LNCAP (cell line): ENCODE measurements around the gene HDHD2.

ENCODE experiments used
- TF ChIP-seq, protein P1 (sequence below): fragments of 450-650 bp; IDR thresholded peaks from 2 replicates; pipeline ENCODE4 v1.5.1; 2017; ENCODE audit warnings: mild to moderate bottlenecking

The HDHD2 gene

GRCh38 chr18:47121146-47121545 is 29.2 kb downstream of the HDHD2 start:
- TF ChIP-seq, protein P1, sequence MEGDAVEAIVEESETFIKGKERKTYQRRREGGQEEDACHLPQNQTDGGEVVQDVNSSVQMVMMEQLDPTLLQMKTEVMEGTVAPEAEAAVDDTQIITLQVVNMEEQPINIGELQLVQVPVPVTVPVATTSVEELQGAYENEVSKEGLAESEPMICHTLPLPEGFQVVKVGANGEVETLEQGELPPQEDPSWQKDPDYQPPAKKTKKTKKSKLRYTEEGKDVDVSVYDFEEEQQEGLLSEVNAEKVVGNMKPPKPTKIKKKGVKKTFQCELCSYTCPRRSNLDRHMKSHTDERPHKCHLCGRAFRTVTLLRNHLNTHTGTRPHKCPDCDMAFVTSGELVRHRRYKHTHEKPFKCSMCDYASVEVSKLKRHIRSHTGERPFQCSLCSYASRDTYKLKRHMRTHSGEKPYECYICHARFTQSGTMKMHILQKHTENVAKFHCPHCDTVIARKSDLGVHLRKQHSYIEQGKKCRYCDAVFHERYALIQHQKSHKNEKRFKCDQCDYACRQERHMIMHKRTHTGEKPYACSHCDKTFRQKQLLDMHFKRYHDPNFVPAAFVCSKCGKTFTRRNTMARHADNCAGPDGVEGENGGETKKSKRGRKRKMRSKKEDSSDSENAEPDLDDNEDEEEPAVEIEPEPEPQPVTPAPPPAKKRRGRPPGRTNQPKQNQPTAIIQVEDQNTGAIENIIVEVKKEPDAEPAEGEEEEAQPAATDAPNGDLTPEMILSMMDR: no peak

DNA sequence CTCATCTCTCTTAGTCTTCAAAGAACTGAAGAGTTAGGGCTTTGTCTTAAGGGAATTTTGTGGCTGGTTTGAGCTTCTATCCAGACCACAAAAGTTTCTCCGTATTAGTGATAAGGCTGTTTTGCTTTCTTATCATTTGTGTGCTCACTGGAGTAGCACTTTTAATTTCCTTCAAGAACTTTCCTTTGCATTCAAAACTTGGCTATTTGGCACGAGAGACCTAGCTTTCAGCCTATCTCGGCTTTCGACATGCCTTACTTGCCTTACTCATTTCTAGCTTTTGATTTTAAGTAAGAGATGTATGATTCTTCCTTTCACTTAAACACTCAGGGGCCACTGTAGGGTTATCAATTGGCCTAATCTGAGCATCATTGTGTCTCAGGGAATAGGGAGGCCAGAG is 29.9 kb downstream of the HDHD2 start:
- TF ChIP-seq, protein P1: no peak

DNA sequence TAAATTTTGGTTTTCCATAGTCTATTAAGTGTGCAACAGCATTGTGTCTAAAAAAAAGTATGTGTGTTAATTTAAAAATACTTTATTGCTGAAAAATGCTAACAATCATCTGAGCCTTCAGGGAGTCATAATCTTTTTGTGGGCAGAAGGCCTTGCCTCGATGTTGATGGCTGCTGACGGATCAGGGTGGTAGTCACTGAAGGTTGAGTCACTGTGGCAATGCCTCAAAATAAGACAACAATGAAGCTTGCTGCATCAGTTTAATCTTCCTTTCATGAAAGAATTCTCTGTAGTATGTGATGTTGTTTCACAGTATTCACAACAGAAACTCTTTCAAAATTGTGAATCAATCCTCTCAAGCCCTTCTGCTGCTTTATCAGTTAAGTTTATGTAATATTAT is 31.3 kb downstream of the HDHD2 start:
- TF ChIP-seq, protein P1: no peak

- TF ChIP-seq, protein P1: no peak
Measured at GRCh38 chr18:47115205-47115604, 35.1 kb downstream of the HDHD2 start.

GRCh38 chr18:47113796-47114540 is 36.3 kb downstream of the HDHD2 start:
- TF ChIP-seq, protein P1: no peak

DNA sequence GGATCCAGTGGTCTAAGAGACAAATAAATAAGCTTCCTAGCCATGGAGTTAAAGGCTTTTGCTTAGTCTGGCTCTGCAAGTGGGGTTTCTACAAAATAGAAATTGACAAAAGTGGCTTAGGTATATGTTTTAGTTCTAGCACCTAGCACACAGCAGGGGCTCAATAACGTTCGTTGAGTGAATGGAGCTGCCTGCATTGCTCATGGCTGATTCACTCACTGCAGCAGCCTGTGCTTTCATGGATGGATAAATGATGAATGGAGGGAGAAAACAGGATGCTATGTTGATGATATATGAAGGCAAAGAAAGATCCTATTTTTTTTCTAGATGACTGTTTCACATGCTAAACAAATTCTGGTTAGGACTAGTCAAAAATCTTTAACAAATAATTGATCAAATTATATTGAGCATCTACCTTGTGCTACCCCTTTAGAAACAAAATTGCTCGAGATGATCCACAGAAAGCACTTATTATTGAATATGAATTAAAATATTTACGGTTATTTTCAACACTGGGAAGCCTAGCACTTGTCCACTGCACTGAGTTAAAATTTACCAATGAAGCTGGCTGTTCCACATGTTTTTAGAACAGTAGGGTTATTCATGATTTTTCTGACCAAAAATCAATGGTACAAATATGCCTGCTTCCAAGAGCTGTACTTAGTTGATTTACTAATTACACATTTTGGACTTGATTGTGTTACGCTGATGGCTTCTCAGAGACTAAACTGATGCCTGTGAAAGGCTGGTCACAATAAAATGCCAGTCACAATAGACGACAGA is 39.6 kb downstream of the HDHD2 start:
- TF ChIP-seq, protein P1: no peak

- TF ChIP-seq, protein P1: no peak
Measured at GRCh38 chr18:47109720-47110119, 40.6 kb downstream of the HDHD2 start.
